IMR-90 (cell line): Measurements from ENCODE around the gene MUCL3.

ENCODE experiments used
- BHLHE40 ChIP-seq: fragments of 150-350 bp; IDR thresholded peaks from 2 replicates; pipeline ENCODE4 v1.6.1; 2016; ENCODE audit warnings: mild to moderate bottlenecking, low read depth, low read length
- CHD1 ChIP-seq: IDR thresholded peaks from 2 replicates; pipeline ENCODE4 v1.6.1; 2012; ENCODE audit warnings: low read depth, low read length, improper control_type of control experiment
- MXI1 ChIP-seq: IDR thresholded peaks from 2 replicates; pipeline ENCODE4 v1.6.1; 2012; ENCODE audit warnings: low read depth, mild to moderate bottlenecking, low read length, moderate library complexity, borderline replicate concordance
- POLR2A ChIP-seq: IDR thresholded peaks from 2 replicates; pipeline ENCODE4 v1.6.1; 2012; ENCODE audit warnings: mild to moderate bottlenecking, low read depth, low read length
- RAD21 ChIP-seq: IDR thresholded peaks from 2 replicates; pipeline ENCODE4 v1.6.1; 2012; ENCODE audit warnings: low read length, improper control_type of control experiment
- RCOR1 ChIP-seq: IDR thresholded peaks from 2 replicates; pipeline ENCODE4 v1.6.1; 2012; ENCODE audit warnings: mild to moderate bottlenecking, low read length, improper control_type of control experiment; ENCODE audit not compliant: insufficient replicate concordance
- SMC3 ChIP-seq: fragments of 150-350 bp; IDR thresholded peaks from 2 replicates; pipeline ENCODE4 v1.6.1; 2016; ENCODE audit warnings: low read depth, mild to moderate bottlenecking, antibody characterized with exemption, low read length, moderate library complexity
- TF ChIP-seq, protein P1 (sequence below): conservative IDR thresholded peaks from 2 replicates; pipeline ENCODE4 v1.5.1; 2012; ENCODE audit warnings: mild to moderate bottlenecking, low read depth, low read length, improper control_type of control experiment

DNA sequence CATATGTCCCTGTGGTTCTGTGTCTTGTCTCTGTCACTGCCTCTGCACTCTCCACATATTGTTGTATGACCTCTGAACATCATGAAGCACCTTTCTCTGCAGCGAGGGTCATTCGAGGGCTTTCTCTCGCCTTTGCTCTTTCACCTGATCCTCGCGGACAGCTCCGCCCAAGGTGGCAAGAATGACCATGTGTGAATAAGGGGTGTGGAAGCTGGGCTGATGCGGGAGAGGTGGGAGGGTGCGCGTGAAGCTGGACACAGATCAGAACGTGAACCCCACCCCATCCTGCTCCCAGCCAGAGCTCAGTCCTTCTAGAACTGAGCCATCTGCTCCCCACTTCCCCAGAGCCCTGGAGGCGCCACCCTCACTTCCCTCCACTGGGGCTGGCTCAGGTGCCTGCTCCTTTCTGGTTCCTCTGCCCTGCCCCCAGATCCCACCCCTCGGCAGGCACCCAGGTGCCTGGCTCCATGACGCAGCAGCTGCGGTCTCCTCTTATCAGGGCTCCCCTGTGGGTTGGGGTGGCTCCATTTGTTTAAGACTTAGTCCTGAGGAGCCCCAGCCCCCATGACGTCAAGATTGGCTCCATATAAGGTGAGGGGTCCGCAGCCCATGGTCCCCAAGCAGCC lies at the start of gene MUCL3:
- no peak for TF ChIP-seq POLR2A
- TF ChIP-seq, protein P1, sequence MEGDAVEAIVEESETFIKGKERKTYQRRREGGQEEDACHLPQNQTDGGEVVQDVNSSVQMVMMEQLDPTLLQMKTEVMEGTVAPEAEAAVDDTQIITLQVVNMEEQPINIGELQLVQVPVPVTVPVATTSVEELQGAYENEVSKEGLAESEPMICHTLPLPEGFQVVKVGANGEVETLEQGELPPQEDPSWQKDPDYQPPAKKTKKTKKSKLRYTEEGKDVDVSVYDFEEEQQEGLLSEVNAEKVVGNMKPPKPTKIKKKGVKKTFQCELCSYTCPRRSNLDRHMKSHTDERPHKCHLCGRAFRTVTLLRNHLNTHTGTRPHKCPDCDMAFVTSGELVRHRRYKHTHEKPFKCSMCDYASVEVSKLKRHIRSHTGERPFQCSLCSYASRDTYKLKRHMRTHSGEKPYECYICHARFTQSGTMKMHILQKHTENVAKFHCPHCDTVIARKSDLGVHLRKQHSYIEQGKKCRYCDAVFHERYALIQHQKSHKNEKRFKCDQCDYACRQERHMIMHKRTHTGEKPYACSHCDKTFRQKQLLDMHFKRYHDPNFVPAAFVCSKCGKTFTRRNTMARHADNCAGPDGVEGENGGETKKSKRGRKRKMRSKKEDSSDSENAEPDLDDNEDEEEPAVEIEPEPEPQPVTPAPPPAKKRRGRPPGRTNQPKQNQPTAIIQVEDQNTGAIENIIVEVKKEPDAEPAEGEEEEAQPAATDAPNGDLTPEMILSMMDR, result no peak
- TF ChIP-seq MXI1, result no peak
- TF ChIP-seq CHD1, result no peak
- TF ChIP-seq RCOR1, result no peak
- no peak for TF ChIP-seq SMC3
- no peak for TF ChIP-seq RAD21
- no peak for TF ChIP-seq BHLHE40
